WTC11 (cell line): ENCODE data around the gene SMYD3.

Experiments
- CBFB ChIP-seq: sonication (generic); formaldehyde crosslinking; IDR thresholded peaks from 2 replicates; pipeline ENCODE4 v1.8.1; 2022; ENCODE audit warnings: mild to moderate bottlenecking, low read depth, missing genetic modification reagents
- CREB1 ChIP-seq: sonication (generic); formaldehyde crosslinking; IDR thresholded peaks from 2 replicates; pipeline ENCODE4 v1.8.0; 2023; ENCODE audit warnings: mild to moderate bottlenecking, missing genetic modification reagents
- CREM ChIP-seq: sonication (generic); formaldehyde crosslinking; IDR thresholded peaks from 2 replicates; pipeline ENCODE4 v1.8.1; 2022; ENCODE audit warnings: mild to moderate bottlenecking, missing genetic modification reagents, moderate library complexity
- IRF2 ChIP-seq: sonication (generic); formaldehyde crosslinking; IDR thresholded peaks from 2 replicates; pipeline ENCODE4 v1.8.0; 2022; ENCODE audit warnings: low read depth, missing genetic modification reagents, borderline replicate concordance
- NFE2L1 ChIP-seq: sonication (generic); formaldehyde crosslinking; IDR thresholded peaks from 2 replicates; pipeline ENCODE4 v1.8.1; 2023; ENCODE audit warnings: missing genetic modification reagents
- NR2C2 ChIP-seq: sonication (generic); formaldehyde crosslinking; IDR thresholded peaks from 2 replicates; pipeline ENCODE4 v1.8.0; 2022; ENCODE audit warnings: mild to moderate bottlenecking, missing genetic modification reagents
- TF ChIP-seq, protein P1 (sequence below): sonication (generic); formaldehyde crosslinking; IDR thresholded peaks from 2 replicates; pipeline ENCODE4 v1.8.0; 2022; ENCODE audit warnings: mild to moderate bottlenecking, missing genetic modification reagents
- TF ChIP-seq, protein P2 (sequence below): fragments of 200-600 bp; IDR thresholded peaks from 2 replicates; pipeline ENCODE4 v1.8.0; 2022; ENCODE audit warnings: antibody characterized with exemption
- TF ChIP-seq, protein P3 (sequence below): sonication (generic); formaldehyde crosslinking; IDR thresholded peaks from 2 replicates; pipeline ENCODE4 v1.8.0; 2022; ENCODE audit warnings: mild to moderate bottlenecking, missing genetic modification reagents

DNA sequence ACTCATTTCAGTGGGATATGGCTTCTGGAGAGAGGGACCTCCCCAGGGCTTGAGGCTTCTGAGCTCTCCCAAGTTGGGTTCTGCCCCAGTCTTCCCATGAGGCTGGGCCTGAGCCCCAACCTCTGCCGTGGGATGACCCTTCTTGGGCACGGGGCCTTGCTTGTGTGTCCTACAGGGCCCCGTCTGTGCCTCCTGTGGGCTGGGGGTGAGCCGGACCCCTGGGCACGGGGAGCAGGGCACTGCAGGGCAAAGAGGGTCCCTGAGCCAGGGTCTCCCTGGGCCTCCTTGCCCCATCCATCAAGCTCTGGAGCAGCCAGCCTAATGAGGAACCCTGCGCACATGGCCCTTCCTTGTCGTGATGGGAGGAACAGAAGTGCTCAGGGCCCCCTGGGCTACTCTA is 5.2 kb upstream of the SMYD3 start:
- TF ChIP-seq, protein P1, sequence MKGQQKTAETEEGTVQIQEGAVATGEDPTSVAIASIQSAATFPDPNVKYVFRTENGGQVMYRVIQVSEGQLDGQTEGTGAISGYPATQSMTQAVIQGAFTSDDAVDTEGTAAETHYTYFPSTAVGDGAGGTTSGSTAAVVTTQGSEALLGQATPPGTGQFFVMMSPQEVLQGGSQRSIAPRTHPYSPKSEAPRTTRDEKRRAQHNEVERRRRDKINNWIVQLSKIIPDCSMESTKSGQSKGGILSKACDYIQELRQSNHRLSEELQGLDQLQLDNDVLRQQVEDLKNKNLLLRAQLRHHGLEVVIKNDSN (CRISPR knock-in tag) = no peak
- TF ChIP-seq, protein P2, sequence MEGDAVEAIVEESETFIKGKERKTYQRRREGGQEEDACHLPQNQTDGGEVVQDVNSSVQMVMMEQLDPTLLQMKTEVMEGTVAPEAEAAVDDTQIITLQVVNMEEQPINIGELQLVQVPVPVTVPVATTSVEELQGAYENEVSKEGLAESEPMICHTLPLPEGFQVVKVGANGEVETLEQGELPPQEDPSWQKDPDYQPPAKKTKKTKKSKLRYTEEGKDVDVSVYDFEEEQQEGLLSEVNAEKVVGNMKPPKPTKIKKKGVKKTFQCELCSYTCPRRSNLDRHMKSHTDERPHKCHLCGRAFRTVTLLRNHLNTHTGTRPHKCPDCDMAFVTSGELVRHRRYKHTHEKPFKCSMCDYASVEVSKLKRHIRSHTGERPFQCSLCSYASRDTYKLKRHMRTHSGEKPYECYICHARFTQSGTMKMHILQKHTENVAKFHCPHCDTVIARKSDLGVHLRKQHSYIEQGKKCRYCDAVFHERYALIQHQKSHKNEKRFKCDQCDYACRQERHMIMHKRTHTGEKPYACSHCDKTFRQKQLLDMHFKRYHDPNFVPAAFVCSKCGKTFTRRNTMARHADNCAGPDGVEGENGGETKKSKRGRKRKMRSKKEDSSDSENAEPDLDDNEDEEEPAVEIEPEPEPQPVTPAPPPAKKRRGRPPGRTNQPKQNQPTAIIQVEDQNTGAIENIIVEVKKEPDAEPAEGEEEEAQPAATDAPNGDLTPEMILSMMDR = no peak
- TF ChIP-seq CREB1 (no peak), IRF2 (no peak), NFE2L1 (CRISPR knock-in tag) (no peak), NR2C2 (no peak), CREM (CRISPR knock-in tag) (no peak), CBFB (CRISPR knock-in tag) (no peak)
- TF ChIP-seq, protein P3, sequence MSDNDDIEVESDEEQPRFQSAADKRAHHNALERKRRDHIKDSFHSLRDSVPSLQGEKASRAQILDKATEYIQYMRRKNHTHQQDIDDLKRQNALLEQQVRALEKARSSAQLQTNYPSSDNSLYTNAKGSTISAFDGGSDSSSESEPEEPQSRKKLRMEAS (CRISPR knock-in tag) = no peak
